ENCODE data around the gene GMFB. TPM values are rescaled to one million over a fixed set of nuclear protein-coding genes. Genes with fewer than 3 reads are reported as not detected.

Gene GMFB
- total RNA-seq, 2 donors from 2014 or later = 86.2 to 96.5 TPM

GRCh38 chr14:54489318-54489683 is 521 bp upstream of the GMFB start:
- peak overlapping the region; percentile 55 for H3K27ac ChIP-seq (ENCODE audit: low read depth, low read length)
- no peaks in the 10 kb centered on the region for H3K27me3 Mint-ChIP-seq (ENCODE audit: insufficient read depth)
- H3K4me3 ChIP-seq (ENCODE audit: low read length) = peak overlapping the region; percentile 89
- H3K9ac ChIP-seq (ENCODE audit: extremely low read depth, low read length, poor library complexity, severe bottlenecking) = peak overlapping the region; percentile 84
- peak overlapping the region; percentile 81 for H3K4me3 Mint-ChIP-seq
- H3K4me1 Mint-ChIP-seq = peaks cover 47% of the 10 kb centered on the region
- H3K27ac Mint-ChIP-seq = peak overlapping the region; percentile 96
- peaks cover 9% of the 10 kb centered on the region for H3K36me3 Mint-ChIP-seq (ENCODE audit: low read depth)
- 29 to 60% methylated on average over 3 to 5 of the region's 5 CpGs for WGBS, 2 experiments (ENCODE audit: insufficient coverage in 1 of 2, insufficient read length in 1 of 2)
- no peaks in the 10 kb centered on the region for H3K9me3 Mint-ChIP-seq
- H3K9me3 ChIP-seq (ENCODE audit: control insufficient read depth, low read length) = no peaks in the 10 kb centered on the region
- DNase-seq = no peak
- TF ChIP-seq CTCF (conservative IDR thresholded peaks at IDR 0.05) = no peak
- peaks cover 15% of the 10 kb centered on the region for H3K4me1 ChIP-seq (ENCODE audit: control insufficient read depth, insufficient read depth, low read length)
- no peaks in the 10 kb centered on the region for H3K27me3 ChIP-seq (ENCODE audit: control insufficient read depth, insufficient read depth, low read length, poor library complexity, severe bottlenecking)
- H3K36me3 ChIP-seq (ENCODE audit: control insufficient read depth, insufficient read depth, low read length) = peaks cover 4% of the 10 kb centered on the region

DNA sequence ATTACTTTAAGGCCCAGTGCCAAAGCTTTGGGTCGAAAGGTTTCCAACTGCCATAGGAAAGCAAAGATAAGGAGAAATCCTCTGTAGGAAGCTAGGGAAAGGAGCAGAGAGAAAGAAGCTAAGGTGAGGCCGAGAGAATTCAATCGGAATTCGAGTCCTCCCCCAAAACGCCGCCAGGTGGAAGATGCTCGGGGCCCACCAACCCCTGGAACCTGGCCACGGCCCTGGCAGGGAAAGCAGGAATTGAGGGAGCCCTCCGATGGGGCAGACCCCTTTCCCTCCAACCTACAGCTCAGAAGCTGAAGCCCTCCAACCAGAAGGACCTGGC is 498 bp downstream of the GMFB start:
- peak overlapping the region; percentile 84 for H3K9ac ChIP-seq (ENCODE audit: extremely low read depth, low read length, poor library complexity, severe bottlenecking)
- no peaks in the 10 kb centered on the region for H3K9me3 ChIP-seq (ENCODE audit: control insufficient read depth, low read length)
- TF ChIP-seq CTCF (conservative IDR thresholded peaks at IDR 0.05) = peak; percentile 66
- H3K27ac Mint-ChIP-seq = peak overlapping the region; percentile 53
- H3K27ac ChIP-seq (ENCODE audit: low read depth, low read length) = peak overlapping the region; percentile 86
- H3K36me3 ChIP-seq (ENCODE audit: control insufficient read depth, insufficient read depth, low read length) = peaks cover 10% of the 10 kb centered on the region
- peak overlapping the region; percentile 81 for H3K4me3 Mint-ChIP-seq
- H3K27me3 Mint-ChIP-seq (ENCODE audit: insufficient read depth) = no peaks in the 10 kb centered on the region
- H3K4me1 Mint-ChIP-seq = peaks cover 49% of the 10 kb centered on the region
- H3K36me3 Mint-ChIP-seq (ENCODE audit: low read depth) = peaks cover 12% of the 10 kb centered on the region
- DNase-seq = no peak
- 1 to 3% methylated on average over 7 to 9 of the region's 9 CpGs for WGBS, 2 experiments (ENCODE audit: insufficient coverage in 1 of 2, insufficient read length in 1 of 2)
- no peaks in the 10 kb centered on the region for H3K27me3 ChIP-seq (ENCODE audit: control insufficient read depth, insufficient read depth, low read length, poor library complexity, severe bottlenecking)
- H3K9me3 Mint-ChIP-seq = no peaks in the 10 kb centered on the region
- H3K4me3 ChIP-seq (ENCODE audit: low read length) = peak overlapping the region; percentile 89
- H3K4me1 ChIP-seq (ENCODE audit: control insufficient read depth, insufficient read depth, low read length) = peaks cover 15% of the 10 kb centered on the region

DNA sequence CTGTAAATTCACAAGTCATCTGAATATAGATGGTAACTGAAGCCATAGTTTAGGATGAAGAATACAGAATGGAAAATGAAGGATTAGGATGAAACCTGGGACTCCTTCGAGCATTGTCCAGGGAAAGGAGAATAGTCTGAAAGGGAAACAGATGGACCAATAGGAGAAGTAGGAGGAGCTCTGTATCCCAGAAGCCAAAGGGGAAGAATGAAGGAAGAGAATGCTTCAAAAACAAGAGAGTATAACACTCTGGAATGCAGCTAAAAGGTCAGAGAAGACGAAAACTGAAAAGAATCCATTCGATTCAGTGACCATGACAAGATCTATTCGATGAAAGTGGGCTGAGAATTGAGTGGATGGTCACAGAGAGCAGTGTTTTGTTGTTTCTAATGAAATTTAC is 1.0 kb downstream of the GMFB start:
- Histone ChIP-seq H3K4me1 (ENCODE audit: control insufficient read depth, insufficient read depth, low read length) (peaks cover 15% of the 10 kb centered on the region), H3K4me3 (ENCODE audit: low read length) (peak overlapping the region; percentile 89), H3K9me3 (ENCODE audit: control insufficient read depth, low read length) (no peaks in the 10 kb centered on the region), H3K27me3 (ENCODE audit: control insufficient read depth, insufficient read depth, low read length, poor library complexity, severe bottlenecking) (no peaks in the 10 kb centered on the region), H3K27ac (ENCODE audit: low read depth, low read length) (peak overlapping the region; percentile 86), H3K36me3 (ENCODE audit: control insufficient read depth, insufficient read depth, low read length) (peaks cover 15% of the 10 kb centered on the region), H3K9ac (ENCODE audit: extremely low read depth, low read length, poor library complexity, severe bottlenecking) (peak overlapping the region; percentile 84)
- Mint-ChIP-seq H3K36me3 (ENCODE audit: low read depth) (peaks cover 17% of the 10 kb centered on the region), H3K27ac (peak overlapping the region; percentile 53), H3K4me1 (peaks cover 49% of the 10 kb centered on the region), H3K4me3 (peak overlapping the region; percentile 81), H3K27me3 (ENCODE audit: insufficient read depth) (no peaks in the 10 kb centered on the region), H3K9me3 (no peaks in the 10 kb centered on the region)
- peak; percentile 22 for DNase-seq
- no peak for TF ChIP-seq CTCF (conservative IDR thresholded peaks at IDR 0.05)
- WGBS, 2 experiments (ENCODE audit: insufficient coverage in 1 of 2, insufficient read length in 1 of 2) = 49 to 52% methylated on average over 4 of the region's 4 CpGs

Measured in endodermal cell (in vitro differentiated cells).